Right lobe of liver (tissue), 4 donors: ENCODE measurements around the gene KRTAP9-8.
"Not testable (repeated sequence)": the region's sequence is repeated elsewhere in the genome, so short reads cannot be mapped to it uniquely, and the experiment has no call there.

ENCODE experiments used
- CTCF ChIP-seq, 4 donors: fragments of 200-600 bp in 3 of 4; fragments of 450-650 bp in 1 of 4; IDR thresholded peaks; one replicate each; pipeline versions ENCODE4 v1.5.1 to v1.8.0; 2016 to 2022; ENCODE audit warnings: antibody characterized with exemption in 4 of 4, mild to moderate bottlenecking in 2 of 4
- POLR2A ChIP-seq: fragments of 450-650 bp; IDR thresholded peaks from one replicate; pipeline ENCODE4 v1.6.1; 2017; ENCODE audit warnings: antibody characterized with exemption, mild to moderate bottlenecking
- donor health status: DM: no; HTN: no; CAD: no.
- donor health status: DM: no; HTN: no; CAD: no.
- donor health status: DM: no; HTN: yes; CAD: no.

GRCh38 chr17:41232399-41233105, 5.2 kb upstream of the KRTAP9-8 start, which contains the start of gene KRTAP9-3:
- TF ChIP-seq CTCF (IDR thresholded peaks at IDR 0.05); POLR2A: not testable (repeated sequence)
